Tibial nerve (tissue), 3 donors: ENCODE data around the gene TMEM8B.

Experiments used
- CTCF ChIP-seq, 5 experiments: fragments of 200-600 bp in 3 of 5; fragments of 450-650 bp in 2 of 5; sonication (generic) in 3 of 5; IDR thresholded peaks; one replicate each; pipeline ENCODE4 v1.5.1; 2016 to 2019; ENCODE audit warnings: antibody characterized with exemption in 5 of 5, mild to moderate bottlenecking in 3 of 5, moderate library complexity in 2 of 5
- POLR2A ChIP-seq, 2 donors: fragments of 450-650 bp; IDR thresholded peaks; one replicate each; pipeline ENCODE4 v1.6.1; 2017; ENCODE audit warnings: antibody characterized with exemption in 2 of 2, mild to moderate bottlenecking in 2 of 2, moderate library complexity in 2 of 2

- TF ChIP-seq CTCF (IDR thresholded peaks at IDR 0.05) (no peak), POLR2A (IDR thresholded peaks at IDR 0.05) (no peak)
Measured at GRCh38 chr9:35789541-35789940, 39.5 kb upstream of the TMEM8B start.
